GM12878 (cell line): ENCODE data around the gene SLCO2A1. TPM values are rescaled to one million over a fixed set of nuclear protein-coding genes. Genes with fewer than 3 reads are reported as not detected.

Experiments
- ATAC-seq: fragments of 200-7000 bp; cut with Tn5 transposase; 3 replicates; pipeline ENCODE4 v1.9.1; 2020; ENCODE audit warnings: mild to moderate bottlenecking, moderate library complexity
- BruUV-seq: library from RNA; stranded (reverse); fragments of 400-500 nt; replicated peaks from 2 replicates; lab custom pipeline; 2021; lab: Mats Ljungman, UMichigan
- CTCF ChIA-PET: fragments of 300-600 bp; sonication (Branson Sonifier 250); formaldehyde crosslinking; extraction: SDS; loops from one replicate; lab custom pipeline; 2021; ENCODE audit warnings: inconsistent platforms; lab: Yijun Ruan, JAX
- POLR2A ChIA-PET: fragments of 350-600 bp; formaldehyde crosslinking; extraction: SDS; loops from one replicate; lab custom pipeline; 2021; ENCODE audit warnings: inconsistent platforms; lab: Charles Lee
- RAD21 ChIA-PET: fragments of 300-600 bp; sonication (Branson Sonifier 250); formaldehyde crosslinking; loops from one replicate; lab custom pipeline; 2023; ENCODE audit warnings: antibody characterized with exemption; ENCODE audit not compliant: unreplicated experiment; lab: Charles Lee
- SMC1A ChIA-PET: fragments of 300-600 bp; sonication (Branson Sonifier 250); formaldehyde crosslinking; loops from one replicate; lab custom pipeline; 2023; ENCODE audit not compliant: unreplicated experiment, uncharacterized antibody; lab: Charles Lee
- DNase-seq: peaks from one replicate; pipeline ENCODE4 v3.0.0-alpha.2; 2011; ENCODE audit warnings: low read depth, low spot score
- FAIRE-seq: peaks from 3 replicates; lab custom pipeline; 2011; peaks lifted over from hg19 to GRCh38; lab: Jason Lieb, UNC
- H2AFZ ChIP-seq: 2 replicates; pipeline ENCODE4 v1.6.0; 2011; ENCODE audit warnings: low read depth, low read length, control low read depth; ENCODE audit not compliant: control insufficient read depth
- H3K27ac ChIP-seq: 2 replicates; pipeline ENCODE4 v1.5.1; 2011; ENCODE audit warnings: control low read depth; ENCODE audit not compliant: control insufficient read depth, insufficient read depth
- H3K27me3 ChIP-seq, 2 experiments: replicated peaks in 1 of 2; 2 replicates each; pipeline versions ENCODE4 v1.6.0 to v1.6.1; 2011; ENCODE audit warnings: low read length in 1 of 2; ENCODE audit not compliant: control insufficient read depth in 2 of 2, insufficient read depth in 2 of 2
- H3K36me3 ChIP-seq, 2 experiments: 2 replicates each; pipeline ENCODE4 v1.5.1; 2011; ENCODE audit warnings: low read length in 1 of 2; ENCODE audit not compliant: control insufficient read depth in 2 of 2, insufficient read depth in 2 of 2
- H3K4me1 ChIP-seq: 2 replicates; pipeline ENCODE4 v1.6.1; 2011; ENCODE audit warnings: mild to moderate bottlenecking, low read length, moderate library complexity, mixed read lengths; ENCODE audit not compliant: control insufficient read depth, insufficient read depth
- H3K4me2 ChIP-seq: 2 replicates; pipeline ENCODE4 v1.6.0; 2011; ENCODE audit warnings: control low read depth; ENCODE audit not compliant: control insufficient read depth, insufficient read depth
- H3K4me3 ChIP-seq: fragments of 200-600 bp; sonication (generic); 2 replicates; pipeline ENCODE4 v1.5.1; 2016
- H3K79me2 ChIP-seq: 2 replicates; pipeline ENCODE4 v1.6.0; 2011; ENCODE audit warnings: low read length; ENCODE audit not compliant: control insufficient read depth, insufficient read depth
- H3K9ac ChIP-seq: 2 replicates; pipeline ENCODE4 v1.8.0; 2011; ENCODE audit warnings: low read length, control low read depth, mixed read lengths; ENCODE audit not compliant: control insufficient read depth, insufficient read depth
- H3K9me3 ChIP-seq: replicated peaks from 3 replicates; pipeline ENCODE4 v1.5.1; 2011; ENCODE audit warnings: mild to moderate bottlenecking, low read length; ENCODE audit not compliant: control insufficient read depth, insufficient read depth
- H4K20me1 ChIP-seq: 2 replicates; pipeline ENCODE4 v1.6.0; 2011; ENCODE audit not compliant: control insufficient read depth, insufficient read depth
- BACH1 ChIP-seq: fragments of 450-650 bp; IDR thresholded peaks from 2 replicates; pipeline ENCODE4 v1.6.1; 2017; ENCODE audit warnings: mild to moderate bottlenecking, borderline replicate concordance
- BCLAF1 ChIP-seq: fragments of 450-650 bp; IDR thresholded peaks from 2 replicates; pipeline ENCODE4 v1.6.1; 2017; ENCODE audit warnings: antibody characterized with exemption, mild to moderate bottlenecking, moderate library complexity
- CHD1 ChIP-seq: IDR thresholded peaks from 2 replicates; pipeline ENCODE4 v1.6.1; 2012; ENCODE audit warnings: low read depth, low read length, improper control_type of control experiment
- CHD2 ChIP-seq: IDR thresholded peaks from 2 replicates; pipeline ENCODE4 v1.6.1; 2011; ENCODE audit warnings: low read depth, low read length, improper control_type of control experiment, borderline replicate concordance
- CREM ChIP-seq: IDR thresholded peaks from 2 replicates; pipeline ENCODE4 v1.6.1; 2014; ENCODE audit warnings: antibody characterized with exemption, low read depth
- E2F4 ChIP-seq: IDR thresholded peaks from 2 replicates; pipeline ENCODE4 v1.6.1; 2012; ENCODE audit warnings: low read depth, low read length, improper control_type of control experiment
- HDAC6 ChIP-seq: fragments of 200-600 bp; sonication (generic); IDR thresholded peaks from one replicate; pipeline ENCODE4 v1.8.0; 2017; ENCODE audit warnings: antibody characterized with exemption; ENCODE audit not compliant: unreplicated experiment
- HSF1 ChIP-seq: fragments of 150-350 bp; IDR thresholded peaks from 2 replicates; pipeline ENCODE4 v1.6.1; 2014; ENCODE audit warnings: mild to moderate bottlenecking, low read depth, low read length
- IKZF1 ChIP-seq: fragments of 450-650 bp; conservative IDR thresholded peaks from 2 replicates; pipeline ENCODE4 v1.6.1; 2017; ENCODE audit warnings: antibody characterized with exemption, mild to moderate bottlenecking
- NR2C2 ChIP-seq: IDR thresholded peaks from 2 replicates; pipeline ENCODE4 v1.6.1; 2011; ENCODE audit warnings: borderline replicate concordance, low read depth; ENCODE audit not compliant: control insufficient read depth, insufficient read length
- RBBP5 ChIP-seq: fragments of 200-600 bp; sonication (generic); conservative IDR thresholded peaks from 2 replicates; pipeline ENCODE4 v1.6.1; 2016
- RELB ChIP-seq: fragments of 450-650 bp; IDR thresholded peaks from 2 replicates; pipeline ENCODE4 v1.6.1; 2017; ENCODE audit warnings: low read depth, mild to moderate bottlenecking, moderate library complexity
- SMARCA5 ChIP-seq: fragments of 450-650 bp; IDR thresholded peaks from 2 replicates; pipeline ENCODE4 v1.6.1; 2017; ENCODE audit warnings: mild to moderate bottlenecking
- SPI1 ChIP-seq: IDR thresholded peaks from 2 replicates; pipeline ENCODE4 v1.6.1; 2011; ENCODE audit warnings: low read depth, mild to moderate bottlenecking, low read length, moderate library complexity, borderline replicate concordance; ENCODE audit not compliant: insufficient read depth
- SRF ChIP-seq, 2 experiments: IDR thresholded peaks; 2 replicates each; pipeline ENCODE4 v1.6.1; 2011; ENCODE audit warnings: low read depth in 2 of 2, low read length in 2 of 2, mild to moderate bottlenecking in 1 of 2, moderate library complexity in 1 of 2
- TARDBP ChIP-seq: IDR thresholded peaks from 2 replicates; pipeline ENCODE4 v1.6.1; 2016; ENCODE audit warnings: borderline replicate concordance
- ZBED1 ChIP-seq: IDR thresholded peaks from 2 replicates; pipeline ENCODE4 v1.6.1; 2016; ENCODE audit warnings: borderline replicate concordance
- WGBS: methylation state at CpG from one replicate; pipeline ENCODE4 v1.1.6; 2016; ENCODE audit warnings: low lambda C conversion rate; ENCODE audit not compliant: insufficient replicate concordance, insufficient coverage; ENCODE audit errors: missing lambda C conversion rate; 5-methylcytosine and 5-hydroxymethylcytosine counted together
- in situ Hi-C: fragments of 300-500 bp; cut with MboI; formaldehyde crosslinking; loops from 9 replicates; pipeline ENCODE4 v1.14.3; 2018; ENCODE audit warnings: mixed read lengths
- intact Hi-C: fragments of 100-400 bp; cut with micrococcal nuclease; formaldehyde crosslinking; loops from one replicate; pipeline ENCODE4 v1.14.2; 2022; ENCODE audit not compliant: unreplicated experiment
- polyA plus RNA-seq, 11 experiments: library from polyadenylated mRNA; depleted of rRNA in 4 of 11; unstranded in 6 of 11; stranded (reverse) in 5 of 11; fragments of >200 nt; fragmentation: Nextera tagmentation in 4 of 11; fragmentation: Illumina TruSeq in 1 of 11; extraction: Ambion mirVana in 4 of 11; extraction: Trizol in 1 of 11; gene quantifications; 1 replicate in 1 of 11; 2 replicates in 10 of 11; pipeline versions ENCODE4 v1.2.1 to v1.2.3, GENCODE V29; 2011 to 2016; ENCODE audit warnings: inconsistent platforms in 2 of 11, missing spikeins in 2 of 11, low read depth in 1 of 11
- total RNA-seq, 4 experiments: library from RNA; depleted of rRNA in 3 of 4; stranded (reverse); fragments of >200 nt in 3 of 4; fragmentation: Illumina TruSeq in 1 of 4; extraction: Trizol in 1 of 4; gene quantifications; 2 replicates each; pipeline versions ENCODE4 v1.2.1 to v1.2.3, GENCODE V29; 2013 to 2021

Gene SLCO2A1
- total and polyA plus RNA-seq, 10 of the 15 experiments (the other 5 are each of a cell fraction or from before 2014, with no cell fraction given), result 0.05 TPM; not detected in 9

GRCh38 chr3:133925960-133926735 lies 103.6 kb downstream of the SLCO2A1 start:
- CTCF ChIA-PET, result interaction anchor here (1.1 to 1.2 kb wide), 2 partner anchors 106 to 109 kb away, joined by 3 to 5 read pairs; no protein-coding TSS in a partner anchor
- WGBS, result 77% methylated on average over 10 of the region's 10 CpGs
- no peak for TF ChIP-seq TARDBP
- no peak for TF ChIP-seq HSF1
- TF ChIP-seq CREM, result no peak
- no peak for TF ChIP-seq RELB
- TF ChIP-seq SRF (IDR thresholded peaks at IDR 0.05; ENCODE audit: low read depth in 2 of 2, low read length in 2 of 2), result no peak
- TF ChIP-seq SMARCA5, result no peak
- TF ChIP-seq CHD1, result no peak
- TF ChIP-seq BCLAF1, result no peak
- TF ChIP-seq NR2C2, result no peak
- TF ChIP-seq IKZF1, result no peak
- no peak for TF ChIP-seq RBBP5
- no peak for TF ChIP-seq HDAC6
- TF ChIP-seq E2F4, result no peak
- TF ChIP-seq CHD2, result no peak
- TF ChIP-seq SPI1, result no peak
- TF ChIP-seq ZBED1, result no peak
- TF ChIP-seq BACH1, result no peak

More at GRCh38 chr3:133925960-133926735, 103.6 kb downstream of the SLCO2A1 start:
- H3K9ac ChIP-seq, result no peak overlapping the region
- FAIRE-seq, result no peak
- peaks cover 2% of the 10 kb centered on the region for H3K4me1 ChIP-seq
- no TSS peak for BruUV-seq
- no peak overlapping the region for H3K27ac ChIP-seq
- H3K36me3 ChIP-seq, result no peaks in the 10 kb centered on the region
- ATAC-seq, result no peak
- ChIA-PET RAD21 (interaction anchor here (1.0 kb wide), 1 partner anchor 108 kb away, joined by 3 read pairs; no protein-coding TSS in a partner anchor), POLR2A (no interaction called here), SMC1A (interaction anchor here (1.0 kb wide), 1 partner anchor 20 kb away, joined by 3 read pairs; no protein-coding TSS in a partner anchor)
- H3K27me3 ChIP-seq, result peaks cover 0 to 2% of the 10 kb centered on the region in 2 experiments; a peak in 2 of 4 replicates
- H3K79me2 ChIP-seq, result no peaks in the 10 kb centered on the region
- H3K4me2 ChIP-seq, result no peak overlapping the region
- H3K9me3 ChIP-seq, result no peaks in the 10 kb centered on the region
- DNase-seq, result no peak
- intact Hi-C loops (loop anchor here (2.0 to 10.0 kb wide), 3 partner anchors 263 to 549 kb away; no protein-coding TSS in a partner anchor), in situ Hi-C loops (no loop called here)
- H2AFZ ChIP-seq, result no peak overlapping the region
- H3K4me3 ChIP-seq, result no peak overlapping the region
- H4K20me1 ChIP-seq, result no peaks in the 10 kb centered on the region; the same call in 1 of the 2 replicates
